Neural cell (in vitro differentiated cells): ENCODE results near the gene GLI3. TPM values are rescaled to one million over a fixed set of nuclear protein-coding genes. Genes with fewer than 3 reads are reported as not detected.

ENCODE experiments used
- H2AFZ ChIP-seq: fragments of 200-600, 300-800 bp; sonication (generic), shearing (Covaris generic); 2 replicates; pipeline ENCODE4 v1.6.0; 2014; ENCODE audit warnings: low read depth, mild to moderate bottlenecking, antibody characterized with exemption, low read length, moderate library complexity
- H3F3A ChIP-seq: fragments of 200-600 bp; shearing (Covaris generic); 2 replicates; pipeline ENCODE4 v1.6.1; 2016; ENCODE audit warnings: mild to moderate bottlenecking, moderate library complexity, mixed read lengths, antibody characterized with exemption, low read length; ENCODE audit not compliant: insufficient read depth, poor library complexity, severe bottlenecking
- H3K27ac ChIP-seq: fragments of 200-600, 300-800 bp; sonication (generic), shearing (Covaris generic); 2 replicates; pipeline ENCODE4 v1.5.1; 2014; ENCODE audit warnings: mild to moderate bottlenecking, low read length, moderate library complexity
- H3K27me3 ChIP-seq: fragments of 300-800, 200-600 bp; sonication (generic), shearing (Covaris generic); 2 replicates; pipeline ENCODE4 v1.6.0; 2014; ENCODE audit warnings: mild to moderate bottlenecking, low read depth, low read length, moderate library complexity; ENCODE audit not compliant: insufficient read depth
- H3K36me3 ChIP-seq: fragments of 300-800, 200-600 bp; sonication (generic), shearing (Covaris generic); 2 replicates; pipeline ENCODE4 v1.5.1; 2014; ENCODE audit warnings: mild to moderate bottlenecking, antibody characterized with exemption, low read length, moderate library complexity; ENCODE audit not compliant: insufficient read depth
- H3K4me2 ChIP-seq: fragments of 300-800, 200-600 bp; sonication (generic), shearing (Covaris generic); 2 replicates; pipeline ENCODE4 v1.6.0; 2014; ENCODE audit warnings: mild to moderate bottlenecking, low read length
- H3K4me3 ChIP-seq: fragments of 300-800, 200-600 bp; sonication (generic), shearing (Covaris generic); 2 replicates; pipeline ENCODE4 v1.5.1; 2014; ENCODE audit warnings: mild to moderate bottlenecking, low read length, moderate library complexity
- H3K79me2 ChIP-seq: fragments of 200-600 bp; shearing (Covaris generic); replicated peaks from 2 replicates; pipeline ENCODE4 v1.6.0; 2014; ENCODE audit warnings: mild to moderate bottlenecking, low read length, moderate library complexity; ENCODE audit not compliant: insufficient read depth
- H3K9ac ChIP-seq: fragments of 300-800, 200-600 bp; sonication (generic), shearing (Covaris generic); 2 replicates; pipeline ENCODE4 v1.6.1; 2016; ENCODE audit warnings: mild to moderate bottlenecking, low read length, mixed read lengths
- H3K9me2 ChIP-seq: fragments of 200-600 bp; shearing (Covaris generic); 2 replicates; pipeline ENCODE4 v1.6.1; 2016; ENCODE audit warnings: mild to moderate bottlenecking, low read length, mixed read lengths; ENCODE audit not compliant: insufficient read depth
- H3K9me3 ChIP-seq: fragments of 200-600, 300-800 bp; sonication (generic), shearing (Covaris generic); 2 replicates; pipeline ENCODE4 v1.6.1; 2016; ENCODE audit warnings: mild to moderate bottlenecking, mixed run types, low read length, moderate library complexity, mixed read lengths
- H4K20me1 ChIP-seq: fragments of 200-600 bp; shearing (Covaris generic); 2 replicates; pipeline ENCODE4 v1.6.1; 2016; ENCODE audit warnings: mild to moderate bottlenecking, mixed run types; ENCODE audit not compliant: insufficient read depth
- CTCF ChIP-seq: fragments of 450-650 bp; IDR thresholded peaks from 2 replicates; pipeline ENCODE4 v1.5.1; 2014; ENCODE audit warnings: antibody characterized with exemption, mild to moderate bottlenecking, moderate library complexity; ENCODE audit not compliant: poor library complexity, severe bottlenecking
- EP300 ChIP-seq: fragments of 450-650 bp; conservative IDR thresholded peaks from 2 replicates; pipeline ENCODE4 v1.6.1; 2014; ENCODE audit warnings: antibody characterized with exemption, mild to moderate bottlenecking, moderate library complexity; ENCODE audit not compliant: poor library complexity, severe bottlenecking
- EZH2 ChIP-seq: fragments of 200-600, 300-800 bp; shearing (Covaris generic), sonication (generic); IDR thresholded peaks from 2 replicates; pipeline ENCODE4 v1.6.1; 2014; ENCODE audit warnings: antibody characterized with exemption, low read length, borderline replicate concordance, mild to moderate bottlenecking; ENCODE audit not compliant: insufficient read depth, poor library complexity, severe bottlenecking
- MXI1 ChIP-seq: fragments of 450-650 bp; conservative IDR thresholded peaks from 2 replicates; pipeline ENCODE4 v1.6.1; 2014; ENCODE audit warnings: antibody characterized with exemption, mild to moderate bottlenecking; ENCODE audit not compliant: poor library complexity, severe bottlenecking
- POLR2AphosphoS5 ChIP-seq: IDR thresholded peaks from 2 replicates; pipeline ENCODE4 v1.6.1; 2012
- RAD21 ChIP-seq: fragments of 450-650 bp; conservative IDR thresholded peaks from 2 replicates; pipeline ENCODE4 v1.6.1; 2014; ENCODE audit warnings: antibody characterized with exemption, mild to moderate bottlenecking, moderate library complexity
- REST ChIP-seq: IDR thresholded peaks from 2 replicates; pipeline ENCODE4 v1.6.1; 2012; ENCODE audit warnings: borderline replicate concordance
- SMC3 ChIP-seq: fragments of 450-650 bp; conservative IDR thresholded peaks from 2 replicates; pipeline ENCODE4 v1.6.1; 2014; ENCODE audit warnings: antibody characterized with exemption, mild to moderate bottlenecking, moderate library complexity; ENCODE audit not compliant: poor library complexity
- TAF1 ChIP-seq: IDR thresholded peaks from 2 replicates; pipeline ENCODE4 v1.6.1; 2012; ENCODE audit warnings: low read depth
- polyA plus RNA-seq: library from polyadenylated mRNA; depleted of rRNA; stranded (reverse); fragments of >200 nt; gene quantifications from 2 replicates; pipeline ENCODE4 v1.2.3, GENCODE V29; 2014

The GLI3 gene
- polyA plus RNA-seq, 1 donor from 2014 or later = 0.19 TPM

- Histone ChIP-seq H3K27ac (no peak overlapping the region), H2AFZ (no peak overlapping the region), H3K9ac (no peak overlapping the region), H3K36me3 (no peaks in the 10 kb centered on the region), H3K79me2 (peaks cover 90% of the 10 kb centered on the region), H3K9me3 (no peaks in the 10 kb centered on the region), H4K20me1 (no peaks in the 10 kb centered on the region), H3F3A (no peaks in the 10 kb centered on the region), H3K9me2 (no peaks in the 10 kb centered on the region), H3K4me2 (no peak overlapping the region), H3K27me3 (peaks cover 36% of the 10 kb centered on the region), H3K4me3 (no peak overlapping the region)
- no peak for TF ChIP-seq SMC3
- TF ChIP-seq POLR2AphosphoS5 = no peak
- no peak for TF ChIP-seq CTCF
- TF ChIP-seq RAD21 = no peak
- no peak for TF ChIP-seq MXI1
- no peak for TF ChIP-seq REST
These were observed 141.2 kb downstream of the GLI3 start for GRCh38 chr7:42095791-42096190.

GRCh38 chr7:42093349-42093905 is 143.6 kb downstream of the GLI3 start:
- Histone ChIP-seq H3K79me2 (peaks cover 90% of the 10 kb centered on the region), H2AFZ (no peak overlapping the region), H3F3A (no peaks in the 10 kb centered on the region), H3K4me2 (no peak overlapping the region), H3K9ac (no peak overlapping the region), H3K36me3 (no peaks in the 10 kb centered on the region), H3K27me3 (peaks cover 29% of the 10 kb centered on the region), H3K4me3 (no peak overlapping the region), H4K20me1 (no peaks in the 10 kb centered on the region), H3K9me3 (no peaks in the 10 kb centered on the region), H3K9me2 (no peaks in the 10 kb centered on the region), H3K27ac (no peak overlapping the region)
- TF ChIP-seq RAD21 = no peak
- TF ChIP-seq EP300 = no peak
- no peak for TF ChIP-seq REST
- no peak for TF ChIP-seq POLR2AphosphoS5
- no peak for TF ChIP-seq EZH2
- no peak for TF ChIP-seq TAF1
- no peak for TF ChIP-seq SMC3
- TF ChIP-seq MXI1 = no peak
- TF ChIP-seq CTCF = no peak
